HG02852 (cell line): ENCODE data around the gene SLC22A4.

ENCODE experiments used
- ATAC-seq: cut with Tn5 transposase; IDR thresholded peaks from one replicate; pipeline ENCODE4 v1.9.1; 2021; ENCODE audit warnings: mild to moderate bottlenecking, moderate library complexity; ENCODE audit not compliant: unreplicated experiment

SLC22A4 gene

GRCh38 chr5:132370971-132371602, 76.9 kb downstream of the SLC22A4 start:
- ATAC-seq: no peak

- ATAC-seq: no peak
Observed at GRCh38 chr5:132371603-132371994, 77.4 kb downstream of the SLC22A4 start.

GRCh38 chr5:132372127-132372526, 77.9 kb downstream of the SLC22A4 start:
- ATAC-seq: no peak

GRCh38 chr5:132372542-132372941, 78.3 kb downstream of the SLC22A4 start:
- no peak for ATAC-seq

- ATAC-seq: no peak
Observed at GRCh38 chr5:132375957-132376356, 81.8 kb downstream of the SLC22A4 start.

GRCh38 chr5:132376694-132377641, 82.8 kb downstream of the SLC22A4 start:
- ATAC-seq: no peak

GRCh38 chr5:132377738-132378137, 83.5 kb downstream of the SLC22A4 start:
- no peak for ATAC-seq

- ATAC-seq: no peak
Observed at GRCh38 chr5:132378580-132378979, 84.4 kb downstream of the SLC22A4 start.

- no peak for ATAC-seq
Observed at GRCh38 chr5:132380047-132380446, 85.9 kb downstream of the SLC22A4 start.

- no peak for ATAC-seq
Observed at GRCh38 chr5:132380741-132381140, 86.5 kb downstream of the SLC22A4 start.

GRCh38 chr5:132381614-132382013, 87.4 kb downstream of the SLC22A4 start:
- ATAC-seq: no peak

GRCh38 chr5:132383261-132383660, 89.1 kb downstream of the SLC22A4 start:
- no peak for ATAC-seq

GRCh38 chr5:132383984-132384383, 89.8 kb downstream of the SLC22A4 start:
- ATAC-seq: no peak

GRCh38 chr5:132384506-132385050, 90.4 kb downstream of the SLC22A4 start:
- no peak for ATAC-seq

- ATAC-seq: no peak
Observed at GRCh38 chr5:132385326-132386105, 91.3 kb downstream of the SLC22A4 start.

- ATAC-seq: peak; percentile 85
Observed at GRCh38 chr5:132386644-132387286, 92.6 kb downstream of the SLC22A4 start.

- ATAC-seq: no peak
Observed at GRCh38 chr5:132387640-132388117, 93.5 kb downstream of the SLC22A4 start.

- no peak for ATAC-seq
Observed at GRCh38 chr5:132388244-132389050, 94.3 kb downstream of the SLC22A4 start.

GRCh38 chr5:132389051-132389331, 94.8 kb downstream of the SLC22A4 start:
- ATAC-seq: no peak
